A549 (cell line): ENCODE measurements around the gene MACC1. TPM values are rescaled to one million over a fixed set of nuclear protein-coding genes. Genes with fewer than 3 reads are reported as not detected.

ENCODE experiments used
- ATAC-seq, 2 experiments: fragments of 200-7000 bp in 1 of 2; fragments of >200 bp in 1 of 2; cut with Nextera tagmentation in 1 of 2; cut with Tn5 transposase in 1 of 2; 3 replicates each; pipeline versions ENCODE4 v1.8.0 to v1.9.1; 2018 to 2020; ENCODE audit warnings: mild to moderate bottlenecking in 1 of 2, moderate library complexity in 1 of 2
- CTCF ChIA-PET: fragments of 300-600 bp; sonication (Branson Sonifier 250); formaldehyde crosslinking; extraction: SDS; loops from one replicate; lab custom pipeline; 2021; ENCODE audit warnings: antibody characterized with exemption, inconsistent platforms; lab: Yijun Ruan, JAX
- POLR2A ChIA-PET: fragments of 350-600 bp; formaldehyde crosslinking; extraction: SDS; loops from one replicate; lab custom pipeline; 2021; ENCODE audit warnings: antibody characterized with exemption, inconsistent platforms; lab: Yijun Ruan, JAX
- DNase-seq, 2 experiments: peaks; one replicate each; pipeline versions ENCODE4 v3.0.0 to v3.0.0-alpha.2; 2011 to 2016; ENCODE audit warnings: low read depth in 1 of 2, low spot score in 1 of 2
- FAIRE-seq: peaks from 2 replicates; lab custom pipeline; 2011; peaks lifted over from hg19 to GRCh38; lab: Jason Lieb, UNC
- H3K27ac ChIP-seq, 2 experiments: fragments of >200 bp; sonication (Bioruptor Twin); formaldehyde crosslinking; 3 replicates each; pipeline ENCODE4 v1.5.1; 2016 to 2017
- H3K4me1 ChIP-seq: fragments of >200 bp; sonication (Bioruptor Twin); formaldehyde crosslinking; 3 replicates; pipeline ENCODE4 v1.6.1; 2016
- H3K4me2 ChIP-seq: fragments of >200 bp; sonication (Bioruptor Twin); formaldehyde crosslinking; 3 replicates; pipeline ENCODE4 v1.6.1; 2016
- H3K4me3 ChIP-seq: fragments of >200 bp; sonication (Bioruptor Twin); formaldehyde crosslinking; 3 replicates; pipeline ENCODE4 v1.5.1; 2016
- H3K9me3 ChIP-seq: fragments of >200 bp; sonication (Bioruptor Twin); formaldehyde crosslinking; 3 replicates; pipeline ENCODE4 v1.6.1; 2016
- CEBPB ChIP-seq, 2 experiments: fragments of >200 bp in 1 of 2; sonication (Bioruptor Twin) in 1 of 2; formaldehyde crosslinking in 1 of 2; IDR thresholded peaks; 2 replicates each; pipeline ENCODE4 v1.6.1; 2012 to 2016
- CHD4 ChIP-seq: fragments of 200-600 bp; sonication (generic); IDR thresholded peaks from 2 replicates; pipeline ENCODE4 v1.6.1; 2016; ENCODE audit warnings: antibody characterized with exemption, mild to moderate bottlenecking, borderline replicate concordance
- ESRRA ChIP-seq: fragments of 150-350 bp; IDR thresholded peaks from 2 replicates; pipeline ENCODE4 v1.6.1; 2014; ENCODE audit warnings: mild to moderate bottlenecking, low read length, borderline replicate concordance
- HDAC2 ChIP-seq: fragments of 200-600 bp; sonication (generic); IDR thresholded peaks from 2 replicates; pipeline ENCODE4 v1.6.1; 2016
- JUN ChIP-seq, 2 experiments: fragments of >200 bp; sonication (Bioruptor Twin); formaldehyde crosslinking; IDR thresholded peaks; 2 replicates in 1 of 2; 3 replicates in 1 of 2; pipeline ENCODE4 v1.6.1; 2016 to 2017
- JUNB ChIP-seq: fragments of >200 bp; sonication (Bioruptor Twin); formaldehyde crosslinking; IDR thresholded peaks from 2 replicates; pipeline ENCODE4 v1.6.1; 2016
- MAZ ChIP-seq: fragments of 150-350 bp; IDR thresholded peaks from 2 replicates; pipeline ENCODE4 v1.6.1; 2014; ENCODE audit warnings: antibody characterized with exemption, low read depth, low read length, borderline replicate concordance
- NR3C1 ChIP-seq: fragments of >200 bp; sonication (Bioruptor Twin); formaldehyde crosslinking; IDR thresholded peaks from 3 replicates; pipeline ENCODE4 v1.6.1; 2017
- PHF8 ChIP-seq: fragments of 200-600 bp; sonication (generic); IDR thresholded peaks from 2 replicates; pipeline ENCODE4 v1.6.1; 2016; ENCODE audit warnings: low read depth, mild to moderate bottlenecking, antibody characterized with exemption, moderate library complexity, borderline replicate concordance
- POLR2A ChIP-seq: IDR thresholded peaks from 2 replicates; pipeline ENCODE4 v1.6.1; 2012; ENCODE audit warnings: mild to moderate bottlenecking, low read length
- RAD21 ChIP-seq, 2 experiments: fragments of >200 bp in 1 of 2; sonication (Bioruptor Twin) in 1 of 2; formaldehyde crosslinking in 1 of 2; IDR thresholded peaks in 1 of 2; conservative IDR thresholded peaks in 1 of 2; 2 replicates in 1 of 2; 3 replicates in 1 of 2; pipeline ENCODE4 v1.6.1; 2012 to 2018; ENCODE audit warnings: inconsistent platforms in 1 of 2
- RARB ChIP-seq: fragments of 250-450 bp; sonication (Bioruptor Pico); IDR thresholded peaks from 2 replicates; pipeline ENCODE4 v1.8.0; 2021; ENCODE audit warnings: mild to moderate bottlenecking, moderate library complexity
- RNF2 ChIP-seq: fragments of 200-600 bp; sonication (generic); IDR thresholded peaks from 2 replicates; pipeline ENCODE4 v1.6.1; 2016; ENCODE audit warnings: low read depth, mild to moderate bottlenecking, antibody characterized with exemption, moderate library complexity, borderline replicate concordance
- SMC3 ChIP-seq: fragments of >200 bp; sonication (Bioruptor Twin); formaldehyde crosslinking; IDR thresholded peaks from 3 replicates; pipeline ENCODE4 v1.6.1; 2018; ENCODE audit warnings: inconsistent platforms
- ZFP36 ChIP-seq: fragments of 450-650 bp; IDR thresholded peaks from 2 replicates; pipeline ENCODE4 v1.6.1; 2014; ENCODE audit warnings: borderline replicate concordance; ENCODE audit not compliant: partially characterized antibody
- WGBS: methylation state at CpG from one replicate; pipeline ENCODE4 v1.1.6; 2017; ENCODE audit errors: missing lambda C conversion rate; 5-methylcytosine and 5-hydroxymethylcytosine counted together
- polyA plus RNA-seq, 4 experiments: library from polyadenylated mRNA; depleted of rRNA in 3 of 4; stranded (reverse); fragments of >200 nt; fragmentation: RNase III in 1 of 4; extraction: RNeasy Plus Mini Kit Qiagen cat#74134 plus additional on column Dnase treatment in 1 of 4; gene quantifications; 2 replicates in 3 of 4; 3 replicates in 1 of 4; pipeline ENCODE4 v1.2.3, GENCODE V29; 2011 to 2017
- TF ChIP-seq, protein P1 (sequence below): fragments of 450-650 bp; IDR thresholded peaks from 2 replicates; pipeline ENCODE4 v1.6.1; 2014; ENCODE audit warnings: antibody characterized with exemption
- TF ChIP-seq, protein P2 (sequence below): fragments of >200 bp; sonication (Bioruptor Twin); formaldehyde crosslinking; IDR thresholded peaks from 3 replicates; pipeline ENCODE4 v1.6.1; 2016
- TF ChIP-seq, protein P3 (sequence below): IDR thresholded peaks from 2 replicates; pipeline ENCODE4 v1.6.1; 2012; ENCODE audit warnings: low read depth, borderline replicate concordance
- TF ChIP-seq, protein P4 (sequence below): fragments of 250-450 bp; sonication (Bioruptor Pico); IDR thresholded peaks from 2 replicates; pipeline ENCODE4 v1.5.0; 2021; ENCODE audit warnings: mild to moderate bottlenecking, moderate library complexity, borderline replicate concordance
- TF ChIP-seq, protein P5 (sequence below): fragments of >200 bp; sonication (Bioruptor Twin); formaldehyde crosslinking; IDR thresholded peaks from 2 replicates; pipeline ENCODE4 v1.6.1; 2016

Gene MACC1
- polyA plus RNA-seq, 2 of the 4 experiments (the other 2 are of a cell fraction): 0.01 TPM; not detected in 1

DNA sequence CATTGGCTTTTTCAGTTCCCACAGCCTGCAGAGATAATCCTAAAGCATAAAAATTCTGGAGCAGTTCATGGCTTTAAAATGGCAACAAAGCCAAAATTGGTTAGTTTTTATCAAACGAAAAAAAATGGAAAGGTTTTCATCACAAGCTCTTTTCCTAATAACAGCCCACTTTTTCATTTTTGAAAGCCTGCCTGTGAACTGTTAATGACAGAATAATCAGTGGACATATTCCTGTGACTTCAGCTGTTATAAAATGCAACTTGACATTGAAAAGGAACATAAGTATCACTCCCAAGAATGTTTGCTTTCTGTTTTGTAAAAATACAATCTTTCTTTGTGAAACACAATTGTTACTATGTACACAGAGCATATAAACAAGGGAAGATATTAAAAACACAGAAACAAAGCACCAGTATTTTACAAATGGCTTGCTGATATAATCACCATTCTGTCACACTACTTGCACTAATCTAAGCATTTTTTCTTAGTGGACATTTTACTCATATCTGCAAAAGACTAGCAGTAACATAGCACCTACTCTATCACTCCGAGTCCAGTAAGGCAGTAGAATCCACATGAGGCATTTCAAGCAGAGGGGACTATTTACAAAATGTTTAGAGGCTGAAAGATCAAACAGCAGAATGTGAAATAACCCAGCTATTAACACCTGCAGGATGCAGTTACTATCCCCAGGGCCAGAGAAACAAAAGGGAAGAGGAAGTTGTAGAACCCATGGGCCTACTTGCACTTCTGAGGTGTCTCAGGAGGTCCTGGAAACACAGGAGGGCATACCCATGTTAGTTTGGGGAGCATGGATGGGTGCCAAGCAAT, 26.4 kb downstream of the MACC1 start:
- TF ChIP-seq JUN (IDR thresholded peaks at IDR 0.05): no peak
- no peak for TF ChIP-seq PHF8
- TF ChIP-seq, protein P1, sequence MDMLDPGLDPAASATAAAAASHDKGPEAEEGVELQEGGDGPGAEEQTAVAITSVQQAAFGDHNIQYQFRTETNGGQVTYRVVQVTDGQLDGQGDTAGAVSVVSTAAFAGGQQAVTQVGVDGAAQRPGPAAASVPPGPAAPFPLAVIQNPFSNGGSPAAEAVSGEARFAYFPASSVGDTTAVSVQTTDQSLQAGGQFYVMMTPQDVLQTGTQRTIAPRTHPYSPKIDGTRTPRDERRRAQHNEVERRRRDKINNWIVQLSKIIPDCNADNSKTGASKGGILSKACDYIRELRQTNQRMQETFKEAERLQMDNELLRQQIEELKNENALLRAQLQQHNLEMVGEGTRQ: no peak
- no peak for TF ChIP-seq CEBPB (IDR thresholded peaks at IDR 0.05)
- no peak for TF ChIP-seq HDAC2
- TF ChIP-seq, protein P2, sequence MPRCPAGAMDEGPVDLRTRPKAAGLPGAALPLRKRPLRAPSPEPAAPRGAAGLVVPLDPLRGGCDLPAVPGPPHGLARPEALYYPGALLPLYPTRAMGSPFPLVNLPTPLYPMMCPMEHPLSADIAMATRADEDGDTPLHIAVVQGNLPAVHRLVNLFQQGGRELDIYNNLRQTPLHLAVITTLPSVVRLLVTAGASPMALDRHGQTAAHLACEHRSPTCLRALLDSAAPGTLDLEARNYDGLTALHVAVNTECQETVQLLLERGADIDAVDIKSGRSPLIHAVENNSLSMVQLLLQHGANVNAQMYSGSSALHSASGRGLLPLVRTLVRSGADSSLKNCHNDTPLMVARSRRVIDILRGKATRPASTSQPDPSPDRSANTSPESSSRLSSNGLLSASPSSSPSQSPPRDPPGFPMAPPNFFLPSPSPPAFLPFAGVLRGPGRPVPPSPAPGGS: no peak
- no peak for TF ChIP-seq ZFP36
- no peak for TF ChIP-seq POLR2A
- no peak for TF ChIP-seq SMC3
- TF ChIP-seq ESRRA: no peak
- no peak for TF ChIP-seq RAD21 (conservative IDR thresholded peaks at IDR 0.05 in 1 of 2, IDR thresholded peaks at IDR 0.05 in 1 of 2)
- no peak for TF ChIP-seq MAZ
- WGBS: 13% methylated on average over 2 of the region's 2 CpGs
- Histone ChIP-seq H3K4me1 (no peaks in the 10 kb centered on the region), H3K4me3 (no peak overlapping the region), H3K4me2 (no peak overlapping the region), H3K27ac (no peak overlapping the region), H3K9me3 (no peaks in the 10 kb centered on the region)
- no peak for ATAC-seq
- CTCF ChIA-PET: interaction anchor here (0.8 to 1.4 kb wide), 2 partner anchors 17 to 18 kb away, joined by 3 to 4 read pairs; no protein-coding TSS in a partner anchor
- POLR2A ChIA-PET: no interaction called here
- DNase-seq: no peak
- FAIRE-seq: no peak

DNA sequence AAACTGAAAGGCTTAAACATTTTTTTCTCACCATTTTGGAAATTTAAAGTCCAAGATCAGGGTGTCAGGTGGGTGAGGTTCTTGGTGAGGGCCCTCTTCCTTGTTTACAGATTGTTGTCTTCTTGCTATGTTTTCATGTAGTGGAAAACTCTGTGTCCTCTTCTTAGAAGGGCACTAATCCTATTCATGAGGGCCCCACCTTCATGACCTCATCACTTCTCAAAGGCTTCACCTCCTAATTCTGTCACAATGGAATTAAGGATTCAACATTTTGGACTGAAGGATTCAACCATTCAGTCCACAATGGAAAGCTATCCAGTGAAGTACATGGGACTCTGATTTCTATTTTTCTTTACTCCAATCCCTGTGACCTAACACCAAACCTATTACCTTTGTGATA, 27.3 kb downstream of the MACC1 start:
- H3K9me3 ChIP-seq: no peaks in the 10 kb centered on the region
- CTCF ChIA-PET: interaction anchor here (1.4 kb wide), 1 partner anchor 16 kb away, joined by 3 read pairs; no protein-coding TSS in a partner anchor

More for the DNA sequence above, 27.3 kb downstream of the MACC1 start:
- Histone ChIP-seq H3K4me3 (no peak overlapping the region), H3K4me1 (no peaks in the 10 kb centered on the region), H3K4me2 (no peak overlapping the region), H3K27ac (no peak overlapping the region)
- POLR2A ChIA-PET: no interaction called here
- FAIRE-seq (no peak), DNase-seq (no peak), ATAC-seq (no peak)
- TF ChIP-seq, protein P2: no peak
- TF ChIP-seq CHD4: no peak
- TF ChIP-seq, protein P3, sequence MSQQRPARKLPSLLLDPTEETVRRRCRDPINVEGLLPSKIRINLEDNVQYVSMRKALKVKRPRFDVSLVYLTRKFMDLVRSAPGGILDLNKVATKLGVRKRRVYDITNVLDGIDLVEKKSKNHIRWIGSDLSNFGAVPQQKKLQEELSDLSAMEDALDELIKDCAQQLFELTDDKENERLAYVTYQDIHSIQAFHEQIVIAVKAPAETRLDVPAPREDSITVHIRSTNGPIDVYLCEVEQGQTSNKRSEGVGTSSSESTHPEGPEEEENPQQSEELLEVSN: no peak
- no peak for TF ChIP-seq RARB (CRISPR knock-in tag)
- TF ChIP-seq JUNB: no peak
- TF ChIP-seq, protein P4, sequence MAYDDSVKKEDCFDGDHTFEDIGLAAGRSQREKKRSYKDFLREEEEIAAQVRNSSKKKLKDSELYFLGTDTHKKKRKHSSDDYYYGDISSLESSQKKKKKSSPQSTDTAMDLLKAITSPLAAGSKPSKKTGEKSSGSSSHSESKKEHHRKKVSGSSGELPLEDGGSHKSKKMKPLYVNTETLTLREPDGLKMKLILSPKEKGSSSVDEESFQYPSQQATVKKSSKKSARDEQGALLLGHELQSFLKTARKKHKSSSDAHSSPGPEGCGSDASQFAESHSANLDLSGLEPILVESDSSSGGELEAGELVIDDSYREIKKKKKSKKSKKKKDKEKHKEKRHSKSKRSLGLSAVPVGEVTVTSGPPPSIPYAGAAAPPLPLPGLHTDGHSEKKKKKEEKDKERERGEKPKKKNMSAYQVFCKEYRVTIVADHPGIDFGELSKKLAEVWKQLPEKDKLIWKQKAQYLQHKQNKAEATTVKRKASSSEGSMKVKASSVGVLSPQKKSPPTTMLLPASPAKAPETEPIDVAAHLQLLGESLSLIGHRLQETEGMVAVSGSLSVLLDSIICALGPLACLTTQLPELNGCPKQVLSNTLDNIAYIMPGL (CRISPR knock-in tag): no peak
- no peak for TF ChIP-seq NR3C1
- TF ChIP-seq, protein P5, sequence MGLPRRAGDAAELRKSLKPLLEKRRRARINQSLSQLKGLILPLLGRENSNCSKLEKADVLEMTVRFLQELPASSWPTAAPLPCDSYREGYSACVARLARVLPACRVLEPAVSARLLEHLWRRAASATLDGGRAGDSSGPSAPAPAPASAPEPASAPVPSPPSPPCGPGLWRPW: no peak
- TF ChIP-seq RNF2: no peak
